ENCODE results near the gene FBXO42. TPM values are rescaled to one million over a fixed set of nuclear protein-coding genes. Genes with fewer than 3 reads are reported as not detected.
"Not testable (repeated sequence)": the region's sequence is repeated elsewhere in the genome, so short reads cannot be mapped to it uniquely, and the experiment has no call there.

The FBXO42 gene
- polyA plus RNA-seq, 2 donors: 11.6 to 12.4 TPM

DNA sequence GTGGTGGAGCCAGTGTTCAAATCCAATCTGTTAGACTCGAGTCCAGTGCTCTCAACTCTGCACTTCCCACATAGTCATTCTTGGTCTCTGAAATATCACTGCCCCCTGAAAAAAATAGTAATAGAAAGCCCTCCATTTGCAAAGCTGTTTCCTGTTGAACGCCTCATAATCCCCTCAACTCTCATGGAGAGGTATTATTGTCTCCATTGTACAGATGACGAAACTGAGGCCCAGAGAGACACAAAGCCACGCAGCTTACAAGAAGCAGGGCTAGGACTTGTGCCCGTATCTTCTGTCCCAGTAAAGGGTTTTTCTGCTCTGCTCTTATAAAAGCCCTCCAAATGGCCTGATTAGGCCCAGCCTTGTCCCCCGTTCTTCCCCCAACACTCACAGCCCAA, 133.6 kb downstream of the FBXO42 start:
- H3K27me3 ChIP-seq (ENCODE audit: control insufficient read depth in 1 of 2, insufficient read depth in 2 of 2, low read length in 2 of 2): no peaks in the 10 kb centered on the region
- 94 to 95% methylated on average over 6 of the region's 6 CpGs for whole genome bisulfite sequencing, 2 donors
- H3K4me1 ChIP-seq (ENCODE audit: control insufficient read depth in 2 of 2, insufficient read depth in 2 of 2, low read length in 1 of 2): peaks cover 6 to 10% of the 10 kb centered on the region in 2 donors
- no peak overlapping the region for H3K4me3 ChIP-seq (ENCODE audit: low read depth in 1 of 2, low read length in 2 of 2)
- H3K36me3 ChIP-seq (ENCODE audit: control insufficient read depth in 2 of 2, insufficient read depth in 2 of 2, low read length in 1 of 2): no peaks in the 10 kb centered on the region
- H3K9me3 ChIP-seq (ENCODE audit: control insufficient read depth in 2 of 2, insufficient read depth in 1 of 2, low read depth in 1 of 2, low read length in 1 of 2): no peaks in the 10 kb centered on the region
- peak overlapping the region in 1 of 2 donors; percentile 88 for H3K27ac ChIP-seq (ENCODE audit: low read depth in 2 of 2, low read length in 1 of 2)

DNA sequence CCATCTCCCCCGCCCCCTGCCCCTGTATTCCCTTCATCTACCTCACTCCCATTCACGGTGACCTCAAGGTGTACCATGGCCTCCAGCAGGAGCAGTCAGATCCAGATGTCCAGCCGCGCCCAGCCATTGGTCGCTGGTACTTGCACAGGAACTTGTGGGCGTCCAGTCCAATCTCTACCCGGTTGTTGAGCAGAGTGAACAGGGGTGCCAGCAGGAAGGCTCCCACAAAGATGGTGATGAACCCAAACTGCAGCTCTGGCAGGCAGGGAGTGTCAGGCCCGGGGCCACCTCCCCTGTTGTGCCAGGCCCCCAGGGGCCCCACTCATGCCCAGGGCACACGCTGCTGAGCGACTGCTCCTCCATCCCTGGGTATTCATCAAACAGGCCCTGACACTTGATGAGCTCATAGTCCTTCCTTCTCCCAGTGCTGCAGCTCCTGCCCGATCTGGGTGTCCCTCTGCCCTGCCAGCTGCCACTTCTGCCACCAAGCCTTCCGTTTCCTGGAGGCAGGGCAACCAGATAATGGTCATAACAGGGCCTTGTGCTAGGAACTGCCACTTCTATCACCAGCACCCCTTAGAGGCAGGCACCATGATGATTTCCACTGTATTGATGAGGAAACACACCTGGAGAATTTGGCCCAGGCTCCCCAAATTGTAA, 134.1 kb downstream of the FBXO42 start:
- 71 to 77% methylated on average over 12 of the region's 12 CpGs for WGBS, 2 donors
- Histone ChIP-seq H3K4me1 (ENCODE audit: control insufficient read depth in 2 of 2, insufficient read depth in 2 of 2, low read length in 1 of 2) (peaks cover 6 to 10% of the 10 kb centered on the region in 2 donors), H3K27ac (ENCODE audit: low read depth in 2 of 2, low read length in 1 of 2) (peak overlapping the region; percentile 45 to 88), H3K36me3 (ENCODE audit: control insufficient read depth in 2 of 2, insufficient read depth in 2 of 2, low read length in 1 of 2) (no peaks in the 10 kb centered on the region), H3K27me3 (ENCODE audit: control insufficient read depth in 1 of 2, insufficient read depth in 2 of 2, low read length in 2 of 2) (no peaks in the 10 kb centered on the region), H3K9me3 (ENCODE audit: control insufficient read depth in 2 of 2, insufficient read depth in 1 of 2, low read depth in 1 of 2, low read length in 1 of 2) (no peaks in the 10 kb centered on the region), H3K4me3 (ENCODE audit: low read depth in 1 of 2, low read length in 2 of 2) (peak overlapping the region in 1 of 2 donors; percentile 9)

DNA sequence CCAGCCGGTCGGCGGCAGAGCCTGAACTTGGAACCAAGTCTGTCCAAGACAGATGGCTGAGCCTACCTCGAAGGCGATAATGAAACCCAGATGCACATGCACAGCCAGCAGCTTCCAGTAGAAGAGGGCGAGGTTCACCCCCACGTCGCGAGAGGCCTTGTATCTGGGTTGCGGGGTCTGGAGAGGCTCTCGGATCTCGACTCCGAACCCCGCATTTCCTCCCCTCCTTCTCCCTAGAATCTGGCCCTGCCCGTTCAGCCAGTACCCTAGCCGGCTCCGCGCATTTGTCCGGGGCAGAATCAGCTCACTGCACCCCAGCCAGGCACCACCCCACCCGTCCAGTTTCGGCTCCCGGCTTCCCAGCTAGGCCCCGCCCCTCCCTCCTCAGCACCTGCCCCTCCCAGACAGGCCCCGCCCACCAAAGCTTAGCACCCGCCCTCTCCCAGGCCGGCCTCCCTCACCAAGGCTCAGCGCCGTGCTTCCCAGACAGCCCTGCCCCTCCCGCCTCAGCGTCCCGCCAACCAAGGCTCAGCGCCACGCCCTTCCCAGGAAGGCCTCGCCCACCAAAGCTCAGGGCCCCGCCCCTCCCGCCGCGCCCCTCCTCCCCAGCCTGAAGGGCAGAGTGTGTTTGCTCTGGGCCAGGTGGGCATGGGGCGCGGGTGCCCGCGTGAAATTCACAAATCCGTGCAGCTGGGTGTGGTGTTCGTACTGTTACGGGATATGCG, 135.1 kb downstream of the FBXO42 start:
- Histone ChIP-seq H3K9me3 (ENCODE audit: control insufficient read depth in 2 of 2, insufficient read depth in 1 of 2, low read depth in 1 of 2, low read length in 1 of 2) (no peaks in the 10 kb centered on the region), H3K27ac (ENCODE audit: low read depth in 2 of 2, low read length in 1 of 2) (peak overlapping the region; percentile 85 to 98), H3K4me3 (ENCODE audit: low read depth in 1 of 2, low read length in 2 of 2) (peak overlapping the region; percentile 51 to 69), H3K4me1 (ENCODE audit: control insufficient read depth in 2 of 2, insufficient read depth in 2 of 2, low read length in 1 of 2) (peaks cover 10 to 12% of the 10 kb centered on the region in 2 donors), H3K27me3 (ENCODE audit: control insufficient read depth in 1 of 2, insufficient read depth in 2 of 2, low read length in 2 of 2) (no peaks in the 10 kb centered on the region), H3K36me3 (ENCODE audit: control insufficient read depth in 2 of 2, insufficient read depth in 2 of 2, low read length in 1 of 2) (no peaks in the 10 kb centered on the region)
- 1 to 2% methylated on average over 46 of the region's 46 CpGs for WGBS, 2 donors

DNA sequence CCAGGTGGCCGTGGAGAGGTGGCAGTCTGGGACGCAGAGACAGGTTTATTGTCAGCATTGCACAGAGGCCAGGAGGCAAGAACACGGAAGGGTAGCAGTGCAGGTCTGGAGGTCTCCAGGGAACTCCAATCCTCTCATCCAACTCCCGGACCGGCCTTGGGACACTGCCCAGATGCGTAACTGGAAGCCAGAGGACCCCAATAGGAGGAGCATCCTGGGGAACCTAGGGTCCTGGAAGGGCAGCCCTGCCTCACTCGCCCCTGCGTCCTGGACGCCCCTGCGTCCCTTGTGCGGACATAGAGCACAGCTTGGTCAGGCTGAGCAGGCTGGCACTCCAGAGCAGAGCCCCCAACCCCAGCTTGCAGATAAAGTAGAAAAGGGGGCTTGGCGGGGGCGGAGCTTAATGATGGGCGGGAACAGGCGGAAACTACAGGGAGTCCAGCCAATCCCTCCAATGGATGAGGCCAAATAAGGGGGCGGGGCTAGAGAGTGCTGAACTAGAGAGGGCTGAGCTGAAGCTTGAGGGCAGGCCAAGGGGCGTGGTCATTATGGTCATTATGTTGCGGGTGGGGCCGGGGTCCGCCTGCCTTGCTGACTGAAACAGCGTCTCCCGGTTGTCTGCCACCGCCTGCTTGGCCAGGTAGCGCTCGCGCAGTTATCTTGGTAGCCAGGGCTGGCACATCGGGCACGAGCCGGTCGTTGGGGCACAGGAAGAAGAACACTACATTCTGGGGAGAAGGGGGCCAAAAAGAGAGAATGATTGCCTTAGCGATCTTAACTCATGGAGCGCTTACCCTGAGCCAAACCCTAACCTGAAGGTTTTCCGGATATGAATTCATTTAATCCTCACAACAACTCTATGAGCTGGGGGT, 136.2 kb downstream of the FBXO42 start:
- no peaks in the 10 kb centered on the region for H3K9me3 ChIP-seq (ENCODE audit: control insufficient read depth in 2 of 2, insufficient read depth in 1 of 2, low read depth in 1 of 2, low read length in 1 of 2)
- 24 to 30% methylated on average over 33 of the region's 33 CpGs for WGBS, 2 donors
- H3K27me3 ChIP-seq (ENCODE audit: control insufficient read depth in 1 of 2, insufficient read depth in 2 of 2, low read length in 2 of 2): no peaks in the 10 kb centered on the region
- H3K36me3 ChIP-seq (ENCODE audit: control insufficient read depth in 2 of 2, insufficient read depth in 2 of 2, low read length in 1 of 2): no peaks in the 10 kb centered on the region
- H3K4me3 ChIP-seq (ENCODE audit: low read depth in 1 of 2, low read length in 2 of 2): peak overlapping the region; percentile 51 to 69
- H3K4me1 ChIP-seq (ENCODE audit: control insufficient read depth in 2 of 2, insufficient read depth in 2 of 2, low read length in 1 of 2): peaks cover 10 to 19% of the 10 kb centered on the region in 2 donors
- peak overlapping the region; percentile 85 to 98 for H3K27ac ChIP-seq (ENCODE audit: low read depth in 2 of 2, low read length in 1 of 2)

DNA sequence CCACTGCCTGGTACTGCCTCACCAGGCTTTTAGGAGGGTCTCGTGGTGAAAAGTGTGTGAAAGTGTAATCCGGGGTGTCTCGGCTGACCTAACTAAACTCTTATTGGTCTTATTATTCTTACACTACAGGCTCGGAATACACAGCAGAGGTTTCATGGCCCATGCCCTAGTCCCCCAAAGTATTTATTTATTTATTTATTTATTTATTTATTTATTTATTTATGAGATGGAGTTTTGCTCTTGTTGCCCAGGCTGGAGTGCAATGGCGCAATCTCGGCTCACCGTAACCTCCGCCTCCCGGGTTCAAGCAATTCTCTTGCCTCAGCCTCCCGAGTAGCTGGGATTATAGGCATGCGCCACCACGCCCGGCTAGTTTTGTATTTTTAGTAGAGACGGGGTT, 137.0 kb downstream of the FBXO42 start:
- H3K4me3 ChIP-seq (ENCODE audit: low read depth in 1 of 2, low read length in 2 of 2); H3K9me3 ChIP-seq (ENCODE audit: control insufficient read depth in 2 of 2, insufficient read depth in 1 of 2, low read depth in 1 of 2, low read length in 1 of 2); H3K27me3 ChIP-seq (ENCODE audit: control insufficient read depth in 1 of 2, insufficient read depth in 2 of 2, low read length in 2 of 2); H3K36me3 ChIP-seq (ENCODE audit: control insufficient read depth in 2 of 2, insufficient read depth in 2 of 2, low read length in 1 of 2); H3K27ac ChIP-seq (ENCODE audit: low read depth in 2 of 2, low read length in 1 of 2): not testable (repeated sequence)
- WGBS, 2 donors: 92 to 94% methylated on average over 14 of the region's 14 CpGs
- H3K4me1 ChIP-seq (ENCODE audit: control insufficient read depth in 2 of 2, insufficient read depth in 2 of 2, low read length in 1 of 2): peaks cover 10 to 22% of the 10 kb centered on the region in 2 donors

DNA sequence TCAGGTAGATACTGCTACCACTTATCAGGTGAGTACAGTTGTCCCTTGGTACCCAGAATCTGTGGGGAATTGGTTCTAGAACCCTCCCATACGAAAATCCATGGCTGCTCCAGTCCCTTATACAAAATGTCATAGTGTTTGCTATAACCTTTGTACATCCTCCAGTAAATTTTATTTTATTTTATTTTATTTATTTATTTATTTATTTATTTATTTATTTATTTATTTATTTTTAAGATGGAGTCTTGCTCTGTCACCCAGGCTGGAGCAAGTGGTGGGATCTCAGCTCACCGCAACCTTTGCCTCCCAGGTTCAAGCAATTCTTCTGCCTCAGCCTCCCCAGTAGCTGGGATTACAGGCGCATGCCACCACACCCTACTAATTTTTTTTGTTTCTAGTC, 138.7 kb downstream of the FBXO42 start:
- not testable (repeated sequence) for H3K27me3 ChIP-seq (ENCODE audit: control insufficient read depth in 1 of 2, insufficient read depth in 2 of 2, low read length in 2 of 2); H3K4me3 ChIP-seq (ENCODE audit: low read depth in 1 of 2, low read length in 2 of 2); H3K9me3 ChIP-seq (ENCODE audit: control insufficient read depth in 2 of 2, insufficient read depth in 1 of 2, low read depth in 1 of 2, low read length in 1 of 2); H3K36me3 ChIP-seq (ENCODE audit: control insufficient read depth in 2 of 2, insufficient read depth in 2 of 2, low read length in 1 of 2); H3K27ac ChIP-seq (ENCODE audit: low read depth in 2 of 2, low read length in 1 of 2)
- 89 to 92% methylated on average over 3 of the region's 3 CpGs for WGBS, 2 donors
- peaks cover 10 to 29% of the 10 kb centered on the region in 2 donors for H3K4me1 ChIP-seq (ENCODE audit: control insufficient read depth in 2 of 2, insufficient read depth in 2 of 2, low read length in 1 of 2)

DNA sequence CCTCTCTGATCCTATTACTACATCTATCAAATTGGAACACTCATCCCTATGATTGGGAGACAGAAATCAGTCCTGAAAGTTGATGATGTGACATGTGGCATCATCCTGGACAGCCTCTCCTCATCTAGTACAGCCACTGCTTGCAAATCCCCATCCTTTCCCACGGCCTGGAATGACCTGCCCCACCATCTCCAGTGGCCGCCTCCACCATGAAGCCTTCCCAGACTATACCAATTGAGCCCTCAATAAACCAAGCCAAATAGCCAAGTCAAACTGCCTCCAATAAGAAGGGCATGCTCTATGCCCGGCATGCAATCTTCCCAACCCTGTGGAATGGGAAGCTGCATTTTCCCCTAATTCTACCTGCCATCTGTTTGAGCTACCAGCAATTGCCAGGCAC, 139.3 kb downstream of the FBXO42 start:
- 46 to 66% methylated on average over 3 of the region's 3 CpGs for WGBS, 2 donors
- Histone ChIP-seq H3K27me3 (ENCODE audit: control insufficient read depth in 1 of 2, insufficient read depth in 2 of 2, low read length in 2 of 2) (no peaks in the 10 kb centered on the region), H3K4me1 (ENCODE audit: control insufficient read depth in 2 of 2, insufficient read depth in 2 of 2, low read length in 1 of 2) (peaks cover 9 to 30% of the 10 kb centered on the region in 2 donors), H3K4me3 (ENCODE audit: low read depth in 1 of 2, low read length in 2 of 2) (no peak overlapping the region), H3K36me3 (ENCODE audit: control insufficient read depth in 2 of 2, insufficient read depth in 2 of 2, low read length in 1 of 2) (no peaks in the 10 kb centered on the region), H3K27ac (ENCODE audit: low read depth in 2 of 2, low read length in 1 of 2) (peak overlapping the region; percentile 11 to 66), H3K9me3 (ENCODE audit: control insufficient read depth in 2 of 2, insufficient read depth in 1 of 2, low read depth in 1 of 2, low read length in 1 of 2) (no peaks in the 10 kb centered on the region)

DNA sequence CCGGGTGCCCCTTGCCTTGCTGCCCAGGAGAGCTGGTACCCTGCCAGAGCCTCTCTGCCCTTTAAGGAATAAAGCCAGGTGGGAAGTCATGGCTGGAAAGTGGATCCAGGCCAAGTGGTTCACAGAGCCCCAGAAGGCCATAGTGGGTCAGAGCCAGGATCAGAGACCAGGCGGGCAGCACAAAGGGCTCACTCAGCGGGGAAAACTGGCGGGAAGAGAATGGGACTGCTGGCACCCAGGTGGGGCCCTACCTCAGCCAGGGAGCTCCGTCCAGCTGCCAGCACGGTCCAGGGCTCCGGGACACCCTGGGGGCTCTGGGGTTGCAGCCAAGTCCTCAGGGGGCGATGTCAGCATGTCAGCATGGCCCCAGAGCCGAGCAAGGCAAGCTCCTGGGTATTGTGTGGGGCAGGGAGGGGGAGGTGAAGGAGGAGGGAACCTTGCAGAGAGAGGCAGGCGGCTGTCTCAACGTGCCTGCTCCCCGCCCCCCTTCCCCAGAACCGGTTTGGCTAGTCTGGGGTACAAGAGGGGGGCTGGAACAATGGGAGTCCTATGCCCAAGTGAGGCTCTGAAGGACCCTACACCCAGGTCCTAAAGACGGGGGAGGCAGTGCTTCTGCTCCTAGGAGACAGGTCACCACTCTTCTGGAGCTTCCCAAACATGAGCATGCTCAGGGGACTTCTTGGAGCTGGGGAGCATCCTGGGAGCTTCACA, 139.9 kb downstream of the FBXO42 start, which contains the start of gene ARHGEF19:
Gene ARHGEF19, minus strand, starts transcription at position 402 of the 711 bp plus-strand sequence. CDS start 3,598 bp downstream, outside the sequence.
- 22 to 24% methylated on average over 14 of the region's 14 CpGs for WGBS, 2 donors
- peak within 1 kb of the TSS; percentile 26 to 66 for H3K27ac ChIP-seq (ENCODE audit: low read depth in 2 of 2, low read length in 1 of 2)
- no peaks in the 10 kb centered on the region for H3K27me3 ChIP-seq (ENCODE audit: control insufficient read depth in 1 of 2, insufficient read depth in 2 of 2, low read length in 2 of 2)
- peaks cover 7 to 30% of the 10 kb centered on the region in 2 donors for H3K4me1 ChIP-seq (ENCODE audit: control insufficient read depth in 2 of 2, insufficient read depth in 2 of 2, low read length in 1 of 2)
- H3K36me3 ChIP-seq (ENCODE audit: control insufficient read depth in 2 of 2, insufficient read depth in 2 of 2, low read length in 1 of 2): no peaks in the 10 kb centered on the region
- H3K4me3 ChIP-seq (ENCODE audit: low read depth in 1 of 2, low read length in 2 of 2): peak within 1 kb of the TSS; percentile 31 to 41
- no peaks in the 10 kb centered on the region for H3K9me3 ChIP-seq (ENCODE audit: control insufficient read depth in 2 of 2, insufficient read depth in 1 of 2, low read depth in 1 of 2, low read length in 1 of 2)

DNA sequence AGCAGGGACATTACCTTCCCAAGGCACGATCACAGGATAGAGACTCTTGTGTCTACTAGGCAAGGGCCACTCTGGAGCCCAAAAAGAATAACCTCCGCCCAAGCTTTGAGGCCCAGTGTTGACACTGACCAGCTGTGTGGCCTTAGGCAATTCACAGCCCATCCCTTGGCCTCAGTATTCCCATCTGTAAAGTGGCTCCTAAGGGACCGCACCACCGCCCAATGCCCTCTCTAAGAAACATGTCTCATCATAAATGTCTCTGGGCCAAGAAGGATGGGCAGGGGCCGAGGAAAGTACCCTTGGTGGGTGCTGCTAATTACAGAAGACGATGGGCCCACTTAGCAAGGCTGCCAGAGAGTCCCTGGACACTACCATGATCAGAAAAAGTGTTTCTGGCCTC, 140.5 kb downstream of the FBXO42 start:
- 54 to 57% methylated on average over 6 of the region's 6 CpGs for WGBS, 2 donors
- H3K4me1 ChIP-seq (ENCODE audit: control insufficient read depth in 2 of 2, insufficient read depth in 2 of 2, low read length in 1 of 2): peaks cover 7 to 32% of the 10 kb centered on the region in 2 donors

More for the DNA sequence above, 140.5 kb downstream of the FBXO42 start:
- H3K27ac ChIP-seq (ENCODE audit: low read depth in 2 of 2, low read length in 1 of 2): peak overlapping the region; percentile 26 to 66
- no peaks in the 10 kb centered on the region for H3K9me3 ChIP-seq (ENCODE audit: control insufficient read depth in 2 of 2, insufficient read depth in 1 of 2, low read depth in 1 of 2, low read length in 1 of 2)
- H3K27me3 ChIP-seq (ENCODE audit: control insufficient read depth in 1 of 2, insufficient read depth in 2 of 2, low read length in 2 of 2): no peaks in the 10 kb centered on the region
- no peaks in the 10 kb centered on the region for H3K36me3 ChIP-seq (ENCODE audit: control insufficient read depth in 2 of 2, insufficient read depth in 2 of 2, low read length in 1 of 2)
- peak overlapping the region; percentile 31 to 41 for H3K4me3 ChIP-seq (ENCODE audit: low read depth in 1 of 2, low read length in 2 of 2)
